Subcutaneous abdominal adipose tissue (tissue), 5 donors: ENCODE results near the gene TCEA2.

Source experiments
- H3K27ac ChIP-seq: one replicate; pipeline ENCODE4 v1.7.0; 2013; ENCODE audit warnings: low read depth, mild to moderate bottlenecking, inconsistent platforms, low read length, moderate library complexity
- H3K27me3 ChIP-seq, 5 donors: one replicate each; pipeline ENCODE4 v1.7.0; 2013; ENCODE audit warnings: low read length in 5 of 5, inconsistent platforms in 1 of 5; ENCODE audit not compliant: control insufficient read depth in 5 of 5, insufficient read depth in 4 of 5
- H3K36me3 ChIP-seq, 5 donors: one replicate each; pipeline ENCODE4 v1.7.0; 2013; ENCODE audit warnings: low read length in 5 of 5; ENCODE audit not compliant: control insufficient read depth in 5 of 5, insufficient read depth in 5 of 5
- H3K4me1 ChIP-seq, 5 donors: one replicate each; pipeline ENCODE4 v1.7.0; 2013; ENCODE audit warnings: low read length in 5 of 5, mild to moderate bottlenecking in 3 of 5, moderate library complexity in 1 of 5; ENCODE audit not compliant: control insufficient read depth in 5 of 5, insufficient read depth in 5 of 5
- H3K4me3 ChIP-seq, 5 donors: one replicate each; pipeline ENCODE4 v1.7.0; 2013; ENCODE audit warnings: low read length in 5 of 5, low read depth in 1 of 5
- H3K9ac ChIP-seq, 5 donors: one replicate each; pipeline ENCODE4 v1.7.0; 2013; ENCODE audit warnings: low read length in 5 of 5, mild to moderate bottlenecking in 4 of 5, moderate library complexity in 3 of 5
- H3K9me3 ChIP-seq, 5 donors: one replicate each; pipeline ENCODE4 v1.7.0; 2013; ENCODE audit warnings: low read length in 5 of 5; ENCODE audit not compliant: control insufficient read depth in 5 of 5
- donor health status: healthy.
- donor health status: healthy.
- donor health status: healthy.
- donor health status: healthy.
- donor health status: healthy.

TCEA2 gene

DNA sequence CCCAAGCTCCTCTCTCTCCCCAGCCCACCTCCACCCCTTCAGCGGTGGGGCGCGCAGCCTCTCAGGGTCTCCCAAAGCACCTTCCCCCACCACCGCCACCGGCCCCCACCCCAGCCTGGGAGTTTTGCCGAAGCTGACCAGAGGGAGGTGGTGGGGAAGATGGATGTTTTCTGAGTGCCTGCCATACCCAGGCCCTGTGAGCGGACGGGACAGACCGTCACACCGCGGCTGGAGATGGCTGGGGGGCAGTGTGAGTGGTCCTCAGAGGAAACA is 21.3 kb upstream of the TCEA2 start:
- Histone ChIP-seq H3K9me3 (no peaks in the 10 kb centered on the region), H3K9ac (no peak overlapping the region), H3K4me3 (peak overlapping the region in 3 of 5 donors; percentile 44 to 65 (median 60)), H3K36me3 (peaks cover 0 to 6% (median 0%) of the 10 kb centered on the region in 5 donors), H3K4me1 (peaks cover 3 to 79% (median 41%) of the 10 kb centered on the region in 5 donors), H3K27me3 (peaks cover 32 to 53% (median 50%) of the 10 kb centered on the region in 5 donors), H3K27ac (peak overlapping the region; percentile 65)

- Histone ChIP-seq H3K9ac (peak overlapping the region in 2 of 5 donors; percentile 39 to 63), H3K27me3 (peaks cover 32 to 53% (median 49%) of the 10 kb centered on the region in 5 donors), H3K27ac (peak overlapping the region; percentile 65)
These were observed 20.8 kb upstream of the TCEA2 start for GRCh38 chr20:64042054-64042781.

GRCh38 chr20:64043768-64044167 is 19.2 kb upstream of the TCEA2 start:
- peaks cover 3 to 66% (median 36%) of the 10 kb centered on the region in 5 donors for H3K4me1 ChIP-seq
- H3K9ac ChIP-seq: no peak overlapping the region
- no peaks in the 10 kb centered on the region for H3K9me3 ChIP-seq
- H3K36me3 ChIP-seq: peaks cover 0 to 6% (median 3%) of the 10 kb centered on the region in 5 donors
- peaks cover 40 to 60% (median 43%) of the 10 kb centered on the region in 5 donors for H3K27me3 ChIP-seq
- H3K27ac ChIP-seq: no peak overlapping the region
- peak overlapping the region in 1 of 5 donors; percentile 2 for H3K4me3 ChIP-seq

More at GRCh38 chr20:64042054-64042781, 20.8 kb upstream of the TCEA2 start:
- Histone ChIP-seq H3K9me3 (no peaks in the 10 kb centered on the region), H3K4me1 (peaks cover 3 to 78% (median 39%) of the 10 kb centered on the region in 5 donors), H3K36me3 (peaks cover 0 to 6% (median 0%) of the 10 kb centered on the region in 5 donors), H3K4me3 (peak overlapping the region in 4 of 5 donors; percentile 43 to 65 (median 52))

GRCh38 chr20:64044484-64045247 is 18.3 kb upstream of the TCEA2 start:
- Histone ChIP-seq H3K36me3 (peaks cover 0 to 6% (median 3%) of the 10 kb centered on the region in 5 donors), H3K9ac (no peak overlapping the region), H3K27ac (peak overlapping the region; percentile 49), H3K9me3 (no peaks in the 10 kb centered on the region), H3K27me3 (peaks cover 37 to 57% (median 40%) of the 10 kb centered on the region in 5 donors), H3K4me3 (peak overlapping the region in 3 of 5 donors; percentile 15 to 76 (median 71)), H3K4me1 (peaks cover 3 to 58% (median 28%) of the 10 kb centered on the region in 5 donors)

- Histone ChIP-seq H3K9ac (no peak overlapping the region), H3K4me3 (peak overlapping the region in 3 of 5 donors; percentile 67 to 76 (median 71)), H3K27ac (peak overlapping the region; percentile 5), H3K27me3 (peaks cover 37 to 57% (median 42%) of the 10 kb centered on the region in 5 donors), H3K9me3 (no peaks in the 10 kb centered on the region), H3K4me1 (peaks cover 3 to 57% (median 26%) of the 10 kb centered on the region in 5 donors), H3K36me3 (peaks cover 0 to 6% (median 3%) of the 10 kb centered on the region in 5 donors)
These were observed 17.5 kb upstream of the TCEA2 start for GRCh38 chr20:64045346-64046011.

- Histone ChIP-seq H3K4me3 (peak overlapping the region in 4 of 5 donors; percentile 67 to 76 (median 70)), H3K9me3 (no peaks in the 10 kb centered on the region), H3K27me3 (peaks cover 31 to 54% (median 43%) of the 10 kb centered on the region in 5 donors), H3K27ac (peak overlapping the region; percentile 46), H3K4me1 (peaks cover 0 to 55% (median 13%) of the 10 kb centered on the region in 5 donors), H3K36me3 (peaks cover 0 to 6% (median 3%) of the 10 kb centered on the region in 5 donors), H3K9ac (peak overlapping the region in 1 of 5 donors; percentile 60)
These were observed 16.0 kb upstream of the TCEA2 start for GRCh38 chr20:64047046-64047389.

GRCh38 chr20:64047968-64048401 is 15.0 kb upstream of the TCEA2 start:
- peaks cover 0 to 6% (median 3%) of the 10 kb centered on the region in 5 donors for H3K36me3 ChIP-seq
- H3K9ac ChIP-seq: peak overlapping the region in 1 of 5 donors; percentile 48
- peaks cover 32 to 59% (median 45%) of the 10 kb centered on the region in 5 donors for H3K27me3 ChIP-seq
- H3K27ac ChIP-seq: no peak overlapping the region
- H3K9me3 ChIP-seq: no peaks in the 10 kb centered on the region
- peak overlapping the region in 3 of 5 donors; percentile 67 to 76 (median 71) for H3K4me3 ChIP-seq
- peaks cover 0 to 60% (median 11%) of the 10 kb centered on the region in 5 donors for H3K4me1 ChIP-seq

DNA sequence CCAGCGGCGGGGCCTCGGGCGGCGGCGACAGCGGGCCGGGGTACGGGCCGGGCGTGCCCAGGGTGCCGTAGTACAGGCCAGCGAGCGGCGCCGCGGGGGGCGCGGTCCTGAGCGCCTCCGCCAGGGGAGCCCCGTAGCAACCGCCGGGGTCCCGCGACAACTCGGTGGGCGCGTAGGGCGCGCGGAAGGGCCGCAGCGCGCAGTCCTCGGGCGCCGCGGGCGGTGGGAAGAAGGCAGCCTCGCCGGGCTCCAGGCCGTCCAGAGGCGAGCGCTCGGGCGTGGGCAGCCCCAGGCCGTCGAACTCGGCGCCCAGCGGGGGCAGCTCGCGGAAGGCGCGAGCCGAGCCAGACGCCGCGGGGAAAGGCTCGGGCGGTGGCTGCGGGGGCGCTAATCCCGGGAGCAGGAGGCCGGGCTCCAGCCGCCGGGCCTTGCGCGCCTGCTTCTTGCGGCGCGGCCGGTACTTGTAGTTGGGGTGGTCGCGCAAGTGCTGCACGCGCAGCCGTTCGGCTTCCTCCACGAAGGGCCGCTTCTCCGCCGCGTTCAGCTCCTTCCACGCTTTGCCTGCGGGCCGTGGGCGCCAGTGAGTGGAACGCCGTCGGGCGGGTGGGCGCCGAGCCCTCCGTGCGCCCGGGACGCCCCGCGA is 14.5 kb upstream of the TCEA2 start:
- no peak overlapping the region for H3K27ac ChIP-seq
- no peak overlapping the region for H3K9ac ChIP-seq
- peaks cover 37 to 64% (median 48%) of the 10 kb centered on the region in 5 donors for H3K27me3 ChIP-seq
- H3K9me3 ChIP-seq: no peaks in the 10 kb centered on the region
- peak overlapping the region in 3 of 5 donors; percentile 39 to 76 (median 67) for H3K4me3 ChIP-seq
- H3K4me1 ChIP-seq: peaks cover 0 to 63% (median 13%) of the 10 kb centered on the region in 5 donors
- H3K36me3 ChIP-seq: peaks cover 0 to 6% (median 3%) of the 10 kb centered on the region in 5 donors
